Heart left ventricle (tissue), 13 donors: ENCODE measurements around the gene RGMA.
"Not testable (repeated sequence)": the region's sequence is repeated elsewhere in the genome, so short reads cannot be mapped to it uniquely, and the experiment has no call there.

Experiments
- CTCF ChIP-seq, 12 donors: fragments of 200-600 bp; sonication (generic) in 4 of 12; IDR thresholded peaks; one replicate each; pipeline versions ENCODE4 v1.5.0 to v1.8.0; 2018 to 2022; ENCODE audit warnings: antibody characterized with exemption in 12 of 12, mild to moderate bottlenecking in 5 of 12
- POLR2A ChIP-seq, 2 donors: fragments of 450-650 bp; IDR thresholded peaks; one replicate each; pipeline ENCODE4 v1.6.1; 2017; ENCODE audit warnings: antibody characterized with exemption in 2 of 2, mild to moderate bottlenecking in 2 of 2, moderate library complexity in 2 of 2
- donor health status: ischemic (EF 13 %, LVEDD 7.1; RV severe dilation, severe dysfunction).
- donor health status: DM: no; HTN: yes; CAD: no.
- donor health status: DM: no; HTN: no; CAD: no.
- donor health status: ischemic (EF 25% LVEDD 6.9; RV normal size, moderate dysfunction).
- donor health status: ischemic (EF 25% LVEDD 5.7; RV mildly dilated, moderate dysfunction).
- donor health status: ischemic (EF 35%, LVEDD 5.7; RV mildly dilated, moderate dysfunction).
- donor health status: nonischemic (EF 11% LVEDD 7.7; RV severe dilation, severe dysfunction).
- donor health status: DM: yes; HTN: yes; CAD: no.
- donor health status: PGD.
- donor health status: ischemic (EF 29% LVEDD 5.4; RV normal size, mild dysfunction).
- donor health status: nonischemic (EF 23%, LVEDD 6.1; RV moderate dilation, normal function).

DNA sequence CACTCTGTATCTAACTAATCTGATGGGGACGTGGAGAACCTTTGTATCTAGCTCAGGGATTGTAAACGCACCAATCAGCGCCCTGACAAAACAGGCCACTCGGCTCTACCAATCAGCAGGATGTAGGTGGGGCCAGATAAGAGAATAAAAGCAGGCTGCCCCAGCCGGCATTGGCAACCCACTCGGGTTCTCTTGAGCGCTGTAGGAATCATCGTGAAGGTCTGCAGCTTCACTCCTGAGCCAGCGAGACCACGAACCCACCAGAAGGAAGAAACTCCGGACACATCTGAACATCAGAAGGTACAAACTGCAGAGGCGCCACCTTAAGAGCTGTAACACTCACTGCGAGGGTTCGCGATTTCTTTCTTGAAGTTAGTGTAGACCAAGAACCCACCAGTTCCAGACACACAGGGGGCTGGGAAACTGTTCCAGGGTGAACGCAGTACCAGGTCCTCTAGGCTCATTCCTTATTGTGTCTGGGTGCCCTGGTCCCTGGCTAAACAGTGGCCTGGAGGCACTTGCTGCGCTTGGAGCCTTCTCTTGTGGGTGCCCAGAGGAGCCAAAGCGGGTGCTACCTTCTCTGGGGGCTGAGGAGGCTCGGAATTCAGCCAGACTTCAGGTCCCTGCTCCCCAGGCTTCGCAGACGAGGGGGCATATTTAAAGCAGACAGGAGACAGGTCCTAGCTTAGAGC lies 56.4 kb downstream of the RGMA start:
- not testable (repeated sequence) for TF ChIP-seq CTCF, POLR2A (IDR thresholded peaks at IDR 0.05)
